HG03045 (cell line): ENCODE data around the gene ANKRD42.
"Not testable (repeated sequence)": the region's sequence is repeated elsewhere in the genome, so short reads cannot be mapped to it uniquely, and the experiment has no call there.

Experiments
- ATAC-seq: cut with Tn5 transposase; IDR thresholded peaks from one replicate; pipeline ENCODE4 v1.9.1; 2021; ENCODE audit warnings: mild to moderate bottlenecking, moderate library complexity; ENCODE audit not compliant: unreplicated experiment

ANKRD42 gene

GRCh38 chr11:83170865-83171264 is 22.6 kb upstream of the ANKRD42 start:
- no peak for ATAC-seq

- no peak for ATAC-seq
These were observed 21.0 kb upstream of the ANKRD42 start for GRCh38 chr11:83172551-83172950.

- ATAC-seq: no peak
These were observed 19.5 kb upstream of the ANKRD42 start for GRCh38 chr11:83174008-83174407.

- no peak for ATAC-seq
These were observed 17.7 kb upstream of the ANKRD42 start for GRCh38 chr11:83175815-83176214.

- ATAC-seq: no peak
These were observed 11.7 kb upstream of the ANKRD42 start for GRCh38 chr11:83181815-83182214.

GRCh38 chr11:83185767-83186166 is 7.7 kb upstream of the ANKRD42 start:
- no peak for ATAC-seq

- no peak for ATAC-seq
These were observed 6.0 kb upstream of the ANKRD42 start for GRCh38 chr11:83187465-83187864.

GRCh38 chr11:83191491-83191890 is 2.0 kb upstream of the ANKRD42 start:
- no peak for ATAC-seq

GRCh38 chr11:83191986-83192385 is 1.5 kb upstream of the ANKRD42 start:
- no peak for ATAC-seq

- ATAC-seq: no peak
These were observed 786 bp upstream of the ANKRD42 start for GRCh38 chr11:83192606-83193245.

GRCh38 chr11:83194281-83195142 is 1.0 kb downstream of the ANKRD42 start:
- peak; percentile 59 for ATAC-seq

GRCh38 chr11:83195143-83195466 is 1.6 kb downstream of the ANKRD42 start:
- ATAC-seq: no peak

- no peak for ATAC-seq
These were observed 2.1 kb downstream of the ANKRD42 start for GRCh38 chr11:83195649-83196048.

- ATAC-seq: no peak
These were observed 6.5 kb downstream of the ANKRD42 start for GRCh38 chr11:83200035-83200434.

- ATAC-seq: no peak
These were observed 12.2 kb downstream of the ANKRD42 start for GRCh38 chr11:83205608-83206185.

- no peak for ATAC-seq
These were observed 12.7 kb downstream of the ANKRD42 start for GRCh38 chr11:83206221-83206620.

- ATAC-seq: not testable (repeated sequence)
These were observed 13.4 kb downstream of the ANKRD42 start for GRCh38 chr11:83206771-83207382.

- ATAC-seq: no peak
These were observed 25.6 kb downstream of the ANKRD42 start for GRCh38 chr11:83219095-83219494.

GRCh38 chr11:83220260-83220659 is 26.7 kb downstream of the ANKRD42 start:
- no peak for ATAC-seq

- no peak for ATAC-seq
These were observed 28.2 kb downstream of the ANKRD42 start for GRCh38 chr11:83221694-83222093.

GRCh38 chr11:83222499-83222898 is 29.0 kb downstream of the ANKRD42 start:
- no peak for ATAC-seq

GRCh38 chr11:83223457-83223856 is 29.9 kb downstream of the ANKRD42 start:
- ATAC-seq: no peak
